Sigmoid colon (tissue), 7 donors: ENCODE data around the gene PARP15. TPM values are rescaled to one million over a fixed set of nuclear protein-coding genes. Genes with fewer than 3 reads are reported as not detected.

Experiments
- DNase-seq: peaks from one replicate; pipeline ENCODE4 v3.0.0-alpha.2; 2019
- H3K27ac ChIP-seq, 4 donors: fragments of 200-600 bp; sonication (generic); one replicate each; pipeline ENCODE4 v1.5.1; 2016 to 2019; ENCODE audit warnings: mild to moderate bottlenecking in 1 of 4
- H3K27me3 ChIP-seq, 3 donors: fragments of 200-600 bp; sonication (generic); one replicate each; pipeline ENCODE4 v1.5.1; 2019; ENCODE audit warnings: mild to moderate bottlenecking in 1 of 3
- H3K36me3 ChIP-seq, 4 donors: fragments of 200-600 bp; sonication (generic); one replicate each; pipeline ENCODE4 v1.5.1; 2016 to 2019
- H3K4me1 ChIP-seq, 4 donors: fragments of 200-600 bp; sonication (generic); one replicate each; pipeline ENCODE4 v1.5.1; 2017 to 2019
- H3K4me3 ChIP-seq, 4 donors: fragments of 200-600 bp; sonication (generic); one replicate each; pipeline ENCODE4 v1.5.1; 2017 to 2019; ENCODE audit warnings: mild to moderate bottlenecking in 2 of 4, moderate library complexity in 1 of 4
- H3K9me3 ChIP-seq, 4 donors: fragments of 200-600 bp in 3 of 4; sonication (generic) in 3 of 4; one replicate each; pipeline versions ENCODE4 v1.5.1 to v1.6.1; 2013 to 2019
- EP300 ChIP-seq, 4 donors: sonication (generic); formaldehyde crosslinking; IDR thresholded peaks; one replicate each; pipeline ENCODE4 v1.6.1; 2017; ENCODE audit warnings: antibody characterized with exemption in 4 of 4
- POLR2A ChIP-seq, 2 donors: fragments of 450-650 bp; IDR thresholded peaks; one replicate each; pipeline ENCODE4 v1.6.1; 2016; ENCODE audit warnings: antibody characterized with exemption in 2 of 2, mild to moderate bottlenecking in 2 of 2, moderate library complexity in 2 of 2
- POLR2AphosphoS5 ChIP-seq, 4 donors: sonication (generic); formaldehyde crosslinking; IDR thresholded peaks; one replicate each; pipeline ENCODE4 v1.6.1; 2017; ENCODE audit warnings: antibody characterized with exemption in 4 of 4
- WGBS, 2 donors: extraction: QIAGEN DNeasy Blood & Tissue Kit; methylation state at CpG; one replicate each; pipeline ENCODE4 v1.1.7; 2013; 5-methylcytosine and 5-hydroxymethylcytosine counted together
- intact Hi-C: fragments of 100-400 bp; cut with DNase I; formaldehyde crosslinking; loops from one replicate; pipeline ENCODE4 v1.15.1; 2023
- polyA plus RNA-seq, 3 donors: library from polyadenylated mRNA; stranded (reverse); fragments of 200-250 nt; gene quantifications; one replicate each; pipeline ENCODE4 v1.2.3, GENCODE V29; 2013
- total RNA-seq, 4 donors: library from RNA; depleted of rRNA; stranded (reverse); fragments of >200 nt; gene quantifications; one replicate each; pipeline ENCODE4 v1.1.0, GENCODE V29; 2016
- TF ChIP-seq, protein P1 (sequence below), 4 experiments: fragments of 450-650 bp in 3 of 4; fragments of 200-600 bp in 1 of 4; IDR thresholded peaks; one replicate each; pipeline ENCODE4 v1.5.1; 2016 to 2019; ENCODE audit warnings: antibody characterized with exemption in 4 of 4, mild to moderate bottlenecking in 3 of 4, moderate library complexity in 2 of 4
- donor health status: healthy with polysubstance abuse.
- donor health status: Bipolar disorder and iron deficiency.
- donor health status: healthy.

PARP15 gene
- total and polyA plus RNA-seq, 7 donors = 1.1 to 16.8 (median 2.9) TPM; not detected in 1

DNA sequence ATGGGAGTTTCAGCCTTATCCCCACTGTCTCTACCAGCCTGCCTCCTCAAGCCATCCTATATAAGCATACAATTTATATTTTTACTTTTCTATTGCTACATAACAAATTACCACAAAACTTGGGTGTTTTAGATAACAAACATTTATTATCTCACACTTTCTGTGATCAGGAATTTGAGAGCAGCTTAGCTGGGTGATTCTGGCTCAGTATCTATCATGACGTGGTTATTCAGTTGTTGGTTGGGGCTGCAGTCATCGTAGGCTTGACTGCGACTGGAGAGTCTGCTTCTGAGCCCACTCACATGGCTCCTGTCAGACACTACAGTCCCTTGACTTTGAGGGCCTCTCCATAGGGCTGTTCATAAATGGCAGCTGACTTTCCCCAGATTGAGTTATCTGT lies 20.7 kb downstream of the PARP15 start:
- WGBS, 2 donors = 95 to 96% methylated on average over 3 of the region's 3 CpGs
- Histone ChIP-seq H3K4me1 (no peaks in the 10 kb centered on the region), H3K4me3 (no peak overlapping the region), H3K27ac (no peak overlapping the region), H3K36me3 (no peaks in the 10 kb centered on the region), H3K9me3 (no peaks in the 10 kb centered on the region), H3K27me3 (no peaks in the 10 kb centered on the region)
- DNase-seq = no peak
- intact Hi-C loops = no loop called here
- TF ChIP-seq, protein P1, sequence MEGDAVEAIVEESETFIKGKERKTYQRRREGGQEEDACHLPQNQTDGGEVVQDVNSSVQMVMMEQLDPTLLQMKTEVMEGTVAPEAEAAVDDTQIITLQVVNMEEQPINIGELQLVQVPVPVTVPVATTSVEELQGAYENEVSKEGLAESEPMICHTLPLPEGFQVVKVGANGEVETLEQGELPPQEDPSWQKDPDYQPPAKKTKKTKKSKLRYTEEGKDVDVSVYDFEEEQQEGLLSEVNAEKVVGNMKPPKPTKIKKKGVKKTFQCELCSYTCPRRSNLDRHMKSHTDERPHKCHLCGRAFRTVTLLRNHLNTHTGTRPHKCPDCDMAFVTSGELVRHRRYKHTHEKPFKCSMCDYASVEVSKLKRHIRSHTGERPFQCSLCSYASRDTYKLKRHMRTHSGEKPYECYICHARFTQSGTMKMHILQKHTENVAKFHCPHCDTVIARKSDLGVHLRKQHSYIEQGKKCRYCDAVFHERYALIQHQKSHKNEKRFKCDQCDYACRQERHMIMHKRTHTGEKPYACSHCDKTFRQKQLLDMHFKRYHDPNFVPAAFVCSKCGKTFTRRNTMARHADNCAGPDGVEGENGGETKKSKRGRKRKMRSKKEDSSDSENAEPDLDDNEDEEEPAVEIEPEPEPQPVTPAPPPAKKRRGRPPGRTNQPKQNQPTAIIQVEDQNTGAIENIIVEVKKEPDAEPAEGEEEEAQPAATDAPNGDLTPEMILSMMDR (IDR thresholded peaks at IDR 0.05) = no peak
- TF ChIP-seq POLR2A (IDR thresholded peaks at IDR 0.05) (no peak), POLR2AphosphoS5 (IDR thresholded peaks at IDR 0.05) (no peak), EP300 (IDR thresholded peaks at IDR 0.05) (no peak)

DNA sequence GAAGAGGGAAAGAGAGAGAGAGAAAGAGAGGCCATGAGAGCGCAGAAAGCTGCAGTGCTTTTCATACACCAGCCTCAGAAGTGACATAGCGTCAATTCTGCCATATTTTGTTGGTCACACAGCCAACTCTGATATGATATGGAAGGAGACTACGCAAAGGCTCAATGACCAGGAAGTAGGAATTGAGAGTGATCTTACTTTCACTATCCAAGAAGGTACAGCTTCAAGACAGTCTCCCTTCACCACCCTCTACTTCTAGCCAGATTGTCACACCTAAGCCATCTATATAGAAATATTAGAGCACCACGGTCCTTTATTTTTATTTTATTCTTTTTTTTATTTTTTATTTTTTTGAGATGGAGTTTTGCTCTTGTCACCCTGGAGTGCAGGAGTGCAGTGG lies 21.1 kb downstream of the PARP15 start:
- intact Hi-C loops = no loop called here
- TF ChIP-seq, protein P1 (IDR thresholded peaks at IDR 0.05) = no peak
- TF ChIP-seq EP300 (IDR thresholded peaks at IDR 0.05) (no peak), POLR2AphosphoS5 (IDR thresholded peaks at IDR 0.05) (no peak), POLR2A (IDR thresholded peaks at IDR 0.05) (no peak)
- H3K27me3 ChIP-seq = no peaks in the 10 kb centered on the region
- no peaks in the 10 kb centered on the region for H3K36me3 ChIP-seq
- H3K9me3 ChIP-seq = no peaks in the 10 kb centered on the region
- DNase-seq = no peak
- H3K4me3 ChIP-seq = no peak overlapping the region
- H3K4me1 ChIP-seq = no peaks in the 10 kb centered on the region
- H3K27ac ChIP-seq = no peak overlapping the region
- WGBS, 2 donors = 69 to 92% methylated on average over 4 of the region's 4 CpGs

DNA sequence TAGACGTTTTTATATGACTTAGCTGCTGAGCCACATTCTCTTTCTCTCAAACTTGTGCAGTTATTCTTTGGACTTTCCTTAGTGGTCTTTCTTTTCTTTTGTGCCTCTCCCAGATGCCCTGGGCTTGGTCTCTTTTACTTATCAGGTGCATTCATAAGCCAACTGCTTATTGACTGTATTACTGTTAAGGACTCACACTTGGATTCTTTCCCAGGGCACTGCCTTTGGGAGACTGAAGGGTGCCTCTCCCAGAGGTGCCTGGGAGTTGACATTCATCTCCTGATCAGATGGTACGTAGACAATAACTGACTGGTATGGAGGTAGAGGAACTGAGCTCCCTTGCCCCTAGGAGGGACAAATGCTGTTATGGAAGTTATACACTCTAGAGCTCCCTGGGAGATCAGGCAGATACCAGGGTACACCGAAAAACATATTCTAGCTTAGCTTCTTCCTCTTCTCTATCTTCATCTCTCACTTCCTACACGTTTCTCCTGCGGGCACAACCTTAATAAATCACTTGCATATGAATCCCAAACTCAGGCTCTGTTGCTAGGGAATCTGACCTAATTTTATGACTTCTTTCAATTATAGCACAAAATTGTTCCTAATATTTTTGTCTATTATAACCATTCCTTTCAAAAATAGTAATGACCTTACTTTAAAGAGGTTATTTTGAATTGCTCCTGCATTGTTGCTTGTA lies 24.7 kb downstream of the PARP15 start:
- Histone ChIP-seq H3K36me3 (no peaks in the 10 kb centered on the region), H3K4me3 (no peak overlapping the region), H3K4me1 (no peaks in the 10 kb centered on the region), H3K9me3 (no peaks in the 10 kb centered on the region), H3K27me3 (no peaks in the 10 kb centered on the region), H3K27ac (no peak overlapping the region)
- no peak for DNase-seq
- WGBS, 2 donors = 30 to 58% methylated on average over 5 of the region's 5 CpGs
- intact Hi-C loops = no loop called here
- TF ChIP-seq, protein P1 (IDR thresholded peaks at IDR 0.05) = no peak
- TF ChIP-seq POLR2AphosphoS5 (IDR thresholded peaks at IDR 0.05) = no peak
- no peak for TF ChIP-seq EP300 (IDR thresholded peaks at IDR 0.05)
- TF ChIP-seq POLR2A (IDR thresholded peaks at IDR 0.05) = no peak

DNA sequence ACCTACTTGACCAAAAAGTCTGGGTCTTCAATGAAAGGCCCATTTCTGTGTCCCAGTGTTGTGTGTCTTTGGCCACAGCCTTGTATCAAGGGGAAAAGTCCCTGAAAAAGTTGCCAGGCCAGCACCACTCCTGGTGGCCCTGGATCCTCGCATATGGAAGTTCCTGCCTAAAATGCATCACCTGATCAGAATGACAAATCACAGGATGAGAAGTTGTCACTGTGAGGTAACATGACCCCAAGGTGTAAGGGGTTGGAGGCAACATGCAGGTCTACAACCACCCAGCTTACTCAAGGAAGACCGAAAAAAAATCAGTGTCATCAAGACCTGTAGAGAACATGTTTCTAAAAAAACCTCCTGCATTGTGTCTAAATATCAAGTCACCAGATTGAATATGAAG lies 25.6 kb downstream of the PARP15 start:
- Histone ChIP-seq H3K27me3 (no peaks in the 10 kb centered on the region), H3K27ac (no peak overlapping the region), H3K36me3 (no peaks in the 10 kb centered on the region), H3K4me1 (no peaks in the 10 kb centered on the region), H3K4me3 (no peak overlapping the region), H3K9me3 (no peaks in the 10 kb centered on the region)
- intact Hi-C loops = no loop called here
- no peak for TF ChIP-seq POLR2A (IDR thresholded peaks at IDR 0.05)
- no peak for TF ChIP-seq POLR2AphosphoS5 (IDR thresholded peaks at IDR 0.05)
- no peak for TF ChIP-seq EP300 (IDR thresholded peaks at IDR 0.05)
- TF ChIP-seq, protein P1 (IDR thresholded peaks at IDR 0.05) = no peak
- whole genome bisulfite sequencing, 2 donors = 92 to 94% methylated on average over 2 of the region's 2 CpGs
- no peak for DNase-seq

DNA sequence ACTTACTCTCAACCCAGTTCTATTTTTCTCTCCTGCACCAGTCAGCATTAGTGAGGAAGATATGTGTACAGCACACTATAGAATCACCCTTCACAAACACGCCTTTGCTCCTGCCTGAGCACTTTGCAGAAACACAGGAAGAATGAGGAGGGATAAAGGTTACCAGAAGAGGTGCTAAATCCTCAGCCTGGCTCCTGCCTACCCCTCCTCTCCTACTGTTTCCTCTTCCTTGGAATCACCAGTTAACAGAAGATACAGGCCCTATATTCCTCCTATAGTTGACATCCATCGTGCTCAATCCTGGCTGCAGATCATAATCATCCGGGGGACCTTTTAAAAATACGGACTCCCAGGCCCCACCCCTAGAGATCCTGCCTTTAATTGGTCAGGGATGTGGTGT lies 28.9 kb downstream of the PARP15 start:
- Histone ChIP-seq H3K36me3 (no peaks in the 10 kb centered on the region), H3K9me3 (no peaks in the 10 kb centered on the region), H3K4me3 (no peak overlapping the region), H3K4me1 (no peaks in the 10 kb centered on the region), H3K27ac (no peak overlapping the region), H3K27me3 (no peaks in the 10 kb centered on the region)
- intact Hi-C loops = no loop called here
- no peak for DNase-seq
- TF ChIP-seq POLR2AphosphoS5 (IDR thresholded peaks at IDR 0.05) (no peak), EP300 (IDR thresholded peaks at IDR 0.05) (no peak), POLR2A (IDR thresholded peaks at IDR 0.05) (no peak)
- WGBS, 2 donors = 32 to 64% methylated on average over 4 of the region's 4 CpGs
